ENCODE measurements around the gene LILRB5. TPM values are rescaled to one million over a fixed set of nuclear protein-coding genes. Genes with fewer than 3 reads are reported as not detected.
"Not testable (repeated sequence)": the region's sequence is repeated elsewhere in the genome, so short reads cannot be mapped to it uniquely, and the experiment has no call there.

Gene LILRB5
- total RNA-seq, 1 experiment from 2014 or later, result not detected

DNA sequence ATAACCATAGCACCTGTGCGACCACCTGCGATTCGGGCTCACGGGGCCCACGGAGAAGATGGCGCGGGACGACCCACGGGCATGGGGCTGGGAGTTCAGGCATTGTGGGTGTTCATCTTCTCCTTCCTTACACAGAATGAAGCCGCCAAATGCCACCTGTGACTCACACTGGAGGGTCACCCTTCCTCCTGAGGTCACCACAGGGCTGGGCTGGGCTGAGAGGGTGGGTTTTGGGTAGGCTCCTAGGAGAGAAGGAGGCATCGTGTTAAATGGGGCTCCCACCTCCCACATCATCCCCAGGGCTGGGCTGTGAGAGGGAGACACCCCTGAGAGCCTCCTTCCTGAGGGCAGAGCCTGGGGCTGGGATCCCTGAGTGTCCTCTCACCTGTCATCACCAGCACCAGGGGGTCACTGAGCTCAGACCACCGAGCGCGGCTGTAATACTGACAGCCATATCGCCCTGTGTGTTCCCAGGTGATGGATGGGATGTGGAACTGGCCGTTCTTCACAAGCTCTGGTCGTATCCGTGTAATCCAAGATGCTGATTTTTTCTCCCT lies 22.4 kb upstream of the LILRB5 start:
- no peaks in the 10 kb centered on the region for H3K4me1 ChIP-seq (ENCODE audit: insufficient read depth, low read length)
- DNase-seq (no peak), ATAC-seq (no peak)
- ChIA-PET CTCF (no interaction called here), POLR2A (ENCODE audit: unreplicated experiment) (no interaction called here)
- H3K36me3 ChIP-seq (ENCODE audit: low read depth, low read length), result no peaks in the 10 kb centered on the region
- no peak overlapping the region for H3K4me2 ChIP-seq (ENCODE audit: low read length)
- H4K20me1 ChIP-seq (ENCODE audit: low read length), result no peaks in the 10 kb centered on the region
- peaks cover 78% of the 10 kb centered on the region for H3K27me3 ChIP-seq (ENCODE audit: low read length)
- intact Hi-C loops (cut with micrococcal nuclease), result no loop called here
- BruUV-seq (replicated peaks), result no TSS peak
- no peaks in the 10 kb centered on the region for H3K9me2 ChIP-seq (replicated peaks; ENCODE audit: low read length)
- H3F3A ChIP-seq (ENCODE audit: low read length, unreplicated experiment), result no peaks in the 10 kb centered on the region
- no peak overlapping the region for H2AFZ ChIP-seq (ENCODE audit: low read length)
- no peaks in the 10 kb centered on the region for H3K79me2 ChIP-seq (ENCODE audit: low read length)
- no peak overlapping the region for H3K27ac ChIP-seq (ENCODE audit: low read length)
- no peak for TF ChIP-seq EZH2phosphoT487 (IDR thresholded peaks at IDR 0.05; ENCODE audit: borderline replicate concordance, low read length)
- TF ChIP-seq, protein P1, sequence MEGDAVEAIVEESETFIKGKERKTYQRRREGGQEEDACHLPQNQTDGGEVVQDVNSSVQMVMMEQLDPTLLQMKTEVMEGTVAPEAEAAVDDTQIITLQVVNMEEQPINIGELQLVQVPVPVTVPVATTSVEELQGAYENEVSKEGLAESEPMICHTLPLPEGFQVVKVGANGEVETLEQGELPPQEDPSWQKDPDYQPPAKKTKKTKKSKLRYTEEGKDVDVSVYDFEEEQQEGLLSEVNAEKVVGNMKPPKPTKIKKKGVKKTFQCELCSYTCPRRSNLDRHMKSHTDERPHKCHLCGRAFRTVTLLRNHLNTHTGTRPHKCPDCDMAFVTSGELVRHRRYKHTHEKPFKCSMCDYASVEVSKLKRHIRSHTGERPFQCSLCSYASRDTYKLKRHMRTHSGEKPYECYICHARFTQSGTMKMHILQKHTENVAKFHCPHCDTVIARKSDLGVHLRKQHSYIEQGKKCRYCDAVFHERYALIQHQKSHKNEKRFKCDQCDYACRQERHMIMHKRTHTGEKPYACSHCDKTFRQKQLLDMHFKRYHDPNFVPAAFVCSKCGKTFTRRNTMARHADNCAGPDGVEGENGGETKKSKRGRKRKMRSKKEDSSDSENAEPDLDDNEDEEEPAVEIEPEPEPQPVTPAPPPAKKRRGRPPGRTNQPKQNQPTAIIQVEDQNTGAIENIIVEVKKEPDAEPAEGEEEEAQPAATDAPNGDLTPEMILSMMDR (conservative IDR thresholded peaks at IDR 0.05; ENCODE audit: low read depth, low read length), result no peak
- no peak for TF ChIP-seq EZH2 (IDR thresholded peaks at IDR 0.05; ENCODE audit: low read length, unreplicated experiment)
- no peak overlapping the region for H3K9ac ChIP-seq (ENCODE audit: low read length)
- H3K4me3 ChIP-seq (ENCODE audit: low read length), result no peak overlapping the region
- no peaks in the 10 kb centered on the region for H3K9me3 ChIP-seq (ENCODE audit: low read length)

DNA sequence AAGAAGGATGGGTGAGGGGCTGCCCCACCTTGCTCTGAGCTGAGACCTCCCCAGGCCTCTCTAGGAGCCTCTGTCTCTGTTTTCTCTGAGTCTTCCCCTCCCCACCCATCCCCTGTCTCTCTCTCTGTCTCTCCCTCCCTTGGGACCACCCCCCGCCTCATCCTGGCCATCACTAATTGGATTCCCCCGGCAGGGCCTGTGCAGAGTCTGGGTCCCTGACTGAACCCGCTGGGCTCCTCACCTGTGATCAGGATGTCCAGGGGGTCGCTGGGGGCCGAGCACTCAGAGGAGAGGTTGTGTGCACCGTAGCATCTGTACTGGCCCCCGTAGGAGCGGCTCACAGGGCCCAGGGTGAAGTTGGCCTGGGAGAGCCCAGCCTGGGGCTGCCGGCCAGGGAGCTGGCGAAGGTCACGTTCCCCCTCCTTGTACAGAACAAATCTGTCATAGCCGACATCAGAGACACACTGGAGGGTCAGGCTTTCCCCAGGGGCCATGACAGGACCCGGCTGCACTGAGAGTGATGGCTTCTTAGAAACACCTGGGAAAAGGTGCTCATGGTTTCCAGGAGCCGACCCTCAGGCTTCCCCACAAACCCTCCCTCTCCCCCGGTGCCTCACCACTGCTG lies 21.6 kb upstream of the LILRB5 start:
- H3K9ac ChIP-seq (ENCODE audit: low read length); H2AFZ ChIP-seq (ENCODE audit: low read length); ATAC-seq; intact Hi-C loops (cut with micrococcal nuclease); H3K4me2 ChIP-seq (ENCODE audit: low read length); H3K4me1 ChIP-seq (ENCODE audit: insufficient read depth, low read length); POLR2A ChIA-PET (ENCODE audit: unreplicated experiment); BruUV-seq (replicated peaks); H3K9me3 ChIP-seq (ENCODE audit: low read length); H3K9me2 ChIP-seq (replicated peaks; ENCODE audit: low read length); H3K27ac ChIP-seq (ENCODE audit: low read length); H3F3A ChIP-seq (ENCODE audit: low read length, unreplicated experiment); H3K36me3 ChIP-seq (ENCODE audit: low read depth, low read length); CTCF ChIA-PET; DNase-seq; H4K20me1 ChIP-seq (ENCODE audit: low read length); H3K4me3 ChIP-seq (ENCODE audit: low read length); H3K79me2 ChIP-seq (ENCODE audit: low read length): not testable (repeated sequence)
- peaks cover 78% of the 10 kb centered on the region for H3K27me3 ChIP-seq (ENCODE audit: low read length)

DNA sequence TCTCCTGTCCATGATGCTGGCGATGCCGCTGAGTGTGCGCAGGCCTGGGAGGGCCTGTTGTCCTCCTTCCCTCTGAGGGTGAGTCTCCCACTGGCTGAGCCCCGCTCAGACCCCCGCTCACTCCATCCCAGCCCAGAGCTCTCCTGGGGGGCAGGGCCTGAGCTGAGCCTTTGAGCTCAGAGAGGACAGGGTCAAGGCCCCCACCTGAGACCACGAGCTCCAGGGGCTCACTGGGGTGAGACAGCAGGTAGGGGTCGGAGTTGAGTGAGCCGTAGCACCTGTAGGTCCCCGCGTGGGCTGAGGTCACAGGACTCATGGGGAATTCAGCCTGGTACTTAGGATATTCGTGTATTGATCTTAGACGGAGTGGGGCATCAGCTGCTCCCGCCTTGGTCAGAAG lies 21.0 kb upstream of the LILRB5 start:
- H3K4me2 ChIP-seq (ENCODE audit: low read length); H3K9ac ChIP-seq (ENCODE audit: low read length); H3K4me1 ChIP-seq (ENCODE audit: insufficient read depth, low read length); intact Hi-C loops (cut with micrococcal nuclease); H3K27ac ChIP-seq (ENCODE audit: low read length); ATAC-seq; BruUV-seq (replicated peaks); H3K79me2 ChIP-seq (ENCODE audit: low read length); H2AFZ ChIP-seq (ENCODE audit: low read length); H3F3A ChIP-seq (ENCODE audit: low read length, unreplicated experiment); H3K9me3 ChIP-seq (ENCODE audit: low read length); DNase-seq; H4K20me1 ChIP-seq (ENCODE audit: low read length); H3K4me3 ChIP-seq (ENCODE audit: low read length); H3K36me3 ChIP-seq (ENCODE audit: low read depth, low read length); CTCF ChIA-PET; H3K9me2 ChIP-seq (replicated peaks; ENCODE audit: low read length); POLR2A ChIA-PET (ENCODE audit: unreplicated experiment): not testable (repeated sequence)
- H3K27me3 ChIP-seq (ENCODE audit: low read length), result peaks cover 78% of the 10 kb centered on the region

DNA sequence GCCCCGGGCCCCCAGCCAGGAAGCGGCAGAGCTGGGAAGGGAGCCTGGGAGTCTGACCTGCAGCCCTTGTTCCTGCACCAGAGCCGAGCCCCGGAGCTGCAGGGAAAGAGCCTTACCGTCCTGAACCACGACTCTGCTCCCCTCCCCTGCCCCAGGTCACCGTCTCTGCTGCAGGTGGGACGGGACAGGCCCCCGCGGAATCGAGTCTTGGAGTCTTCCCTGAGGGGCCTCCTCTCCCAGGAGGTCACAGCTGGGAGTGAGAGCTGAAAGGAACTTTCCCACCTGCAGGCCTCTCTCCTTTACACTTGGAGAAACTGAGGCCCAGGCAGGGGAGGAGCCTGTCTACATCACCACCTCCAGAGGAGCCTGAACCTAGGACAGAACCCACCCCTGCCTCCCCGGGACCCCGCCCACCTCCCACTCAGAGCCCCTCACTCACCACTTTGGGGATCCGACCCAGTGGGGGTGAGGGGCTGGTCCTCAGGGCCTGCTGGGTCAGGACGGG lies 20.1 kb upstream of the LILRB5 start:
- H3K27ac ChIP-seq (ENCODE audit: low read length); H3K9me3 ChIP-seq (ENCODE audit: low read length); H3K9ac ChIP-seq (ENCODE audit: low read length); BruUV-seq (replicated peaks); DNase-seq; H2AFZ ChIP-seq (ENCODE audit: low read length); intact Hi-C loops (cut with micrococcal nuclease); CTCF ChIA-PET; H3K4me1 ChIP-seq (ENCODE audit: insufficient read depth, low read length); H3K4me2 ChIP-seq (ENCODE audit: low read length); H3K4me3 ChIP-seq (ENCODE audit: low read length); H3F3A ChIP-seq (ENCODE audit: low read length, unreplicated experiment); H3K79me2 ChIP-seq (ENCODE audit: low read length); H3K9me2 ChIP-seq (replicated peaks; ENCODE audit: low read length); ATAC-seq; H3K36me3 ChIP-seq (ENCODE audit: low read depth, low read length); H4K20me1 ChIP-seq (ENCODE audit: low read length); POLR2A ChIA-PET (ENCODE audit: unreplicated experiment): not testable (repeated sequence)
- peaks cover 77% of the 10 kb centered on the region for H3K27me3 ChIP-seq (ENCODE audit: low read length)
